Gastroesophageal sphincter (tissue), 4 donors: Measurements from ENCODE around the gene RFNG. TPM values are rescaled to one million over a fixed set of nuclear protein-coding genes. Genes with fewer than 3 reads are reported as not detected.
A peak's percentile ranks its signal among the peaks of the same experiment; 100 is the strongest.

Source experiments
- ATAC-seq: fragments of 150-250 bp; one replicate; pipeline ENCODE4 v1.9.1; 2016; ENCODE audit warnings: mild to moderate bottlenecking, moderate library complexity
- H3K27ac ChIP-seq, 4 donors: fragments of 200-600 bp; sonication (generic) in 3 of 4; 1 replicate in 3 of 4; 2 replicates in 1 of 4; pipeline ENCODE4 v1.5.1; 2016 to 2019
- H3K27me3 ChIP-seq: fragments of 200-600 bp; sonication (generic); one replicate; pipeline ENCODE4 v1.5.1; 2019
- H3K36me3 ChIP-seq, 2 donors: fragments of 200-600 bp; sonication (generic); one replicate each; pipeline ENCODE4 v1.5.1; 2019; ENCODE audit warnings: control low read depth in 1 of 2
- H3K4me1 ChIP-seq, 3 donors: fragments of 200-600 bp; sonication (generic); 1 replicate in 2 of 3; 2 replicates in 1 of 3; pipeline ENCODE4 v1.5.1; 2016 to 2019; ENCODE audit warnings: control low read depth in 2 of 3
- H3K4me3 ChIP-seq, 2 donors: fragments of 200-600 bp; sonication (generic); one replicate each; pipeline ENCODE4 v1.5.1; 2019; ENCODE audit warnings: mild to moderate bottlenecking in 1 of 2, moderate library complexity in 1 of 2
- H3K9me3 ChIP-seq, 3 donors: fragments of 200-600 bp; sonication (generic); one replicate each; pipeline ENCODE4 v1.5.1; 2017 to 2019; ENCODE audit warnings: control low read depth in 2 of 3
- CTCF ChIP-seq, 4 experiments: fragments of 200-600 bp in 2 of 4; fragments of 450-650 bp in 2 of 4; sonication (generic) in 1 of 4; IDR thresholded peaks; one replicate each; pipeline ENCODE4 v1.5.1; 2017 to 2019; ENCODE audit warnings: antibody characterized with exemption in 4 of 4, mild to moderate bottlenecking in 2 of 4, moderate library complexity in 2 of 4
- EP300 ChIP-seq: sonication (generic); formaldehyde crosslinking; IDR thresholded peaks from one replicate; pipeline ENCODE4 v1.6.1; 2017; ENCODE audit warnings: antibody characterized with exemption, mild to moderate bottlenecking
- POLR2A ChIP-seq, 2 donors: fragments of 450-650 bp; IDR thresholded peaks; one replicate each; pipeline ENCODE4 v1.6.1; 2017; ENCODE audit warnings: antibody characterized with exemption in 2 of 2, mild to moderate bottlenecking in 2 of 2, moderate library complexity in 1 of 2
- POLR2AphosphoS5 ChIP-seq: sonication (generic); formaldehyde crosslinking; IDR thresholded peaks from one replicate; pipeline ENCODE4 v1.6.1; 2017; ENCODE audit warnings: antibody characterized with exemption
- WGBS, 2 donors: methylation state at CpG; one replicate each; pipeline ENCODE4 v1.1.5; 2018; ENCODE audit warnings: low coverage in 1 of 2; 5-methylcytosine and 5-hydroxymethylcytosine counted together
- total RNA-seq, 4 donors: library from RNA; depleted of rRNA; stranded (reverse); fragments of >200 nt; gene quantifications; one replicate each; pipeline ENCODE4 v1.1.0, GENCODE V29; 2016

The RFNG gene
- total RNA-seq, 4 donors from 2014 or later: 28.8 to 48.2 (median 34.3) TPM

GRCh38 chr17:82098169-82098938 lies 46.7 kb upstream of the RFNG start, which contains the start of gene FASN:
Gene FASN, minus strand, starts transcription at chr17:82098236. Its CDS starts 1,791 bp downstream, at chr17:82096445.
- Histone ChIP-seq H3K4me1 (peaks cover 0 to 67% (median 23%) of the 10 kb centered on the region in 3 donors), H3K36me3 (peaks cover 0 to 29% of the 10 kb centered on the region in 2 donors), H3K27me3 (no peaks in the 10 kb centered on the region), H3K27ac (peak within 1 kb of the TSS; percentile 80 to 98 (median 95)), H3K4me3 (peak within 1 kb of the TSS; percentile 53 to 95), H3K9me3 (no peaks in the 10 kb centered on the region)
- no peak for TF ChIP-seq EP300
- peak in 3 of 4 experiments; percentile 33 to 66 (median 65) for TF ChIP-seq CTCF (IDR thresholded peaks at IDR 0.05)
- peak; percentile 67 for TF ChIP-seq POLR2AphosphoS5
- TF ChIP-seq POLR2A (IDR thresholded peaks at IDR 0.05): peak; percentile 95 to 98
- no CpG with 5 or more reads among the region's 124 CpGs for WGBS, 2 donors
- peak; percentile 92 for ATAC-seq

GRCh38 chr17:82097919-82098168 lies 46.2 kb upstream of the RFNG start:
- no peak for ATAC-seq
- WGBS, 2 donors: no CpG with 5 or more reads among the region's 36 CpGs

GRCh38 chr17:82097184-82097918 lies 45.7 kb upstream of the RFNG start:
- Histone ChIP-seq H3K36me3 (peaks cover 0 to 39% of the 10 kb centered on the region in 2 donors), H3K9me3 (no peaks in the 10 kb centered on the region), H3K4me3 (peak overlapping the region; percentile 53 to 95), H3K4me1 (peaks cover 0 to 59% (median 21%) of the 10 kb centered on the region in 3 donors), H3K27ac (peak overlapping the region; percentile 80 to 98 (median 95)), H3K27me3 (no peaks in the 10 kb centered on the region)
- no peak for ATAC-seq
- no peak for TF ChIP-seq POLR2AphosphoS5
- peak in 1 of 4 experiments; percentile 13 for TF ChIP-seq CTCF (IDR thresholded peaks at IDR 0.05)
- TF ChIP-seq POLR2A (IDR thresholded peaks at IDR 0.05): peak in 1 of 2 donors; percentile 26
- WGBS, 2 donors: no CpG with 5 or more reads among the region's 77 CpGs

More at GRCh38 chr17:82097919-82098168, 46.2 kb upstream of the RFNG start:
- TF ChIP-seq EP300 (no peak), POLR2AphosphoS5 (no peak), POLR2A (IDR thresholded peaks at IDR 0.05) (no peak), CTCF (IDR thresholded peaks at IDR 0.05) (no peak)
- H3K27me3 ChIP-seq: no peaks in the 10 kb centered on the region
- peaks cover 0 to 34% of the 10 kb centered on the region in 2 donors for H3K36me3 ChIP-seq
- H3K4me3 ChIP-seq: peak overlapping the region; percentile 53 to 95
- H3K4me1 ChIP-seq: peaks cover 0 to 62% (median 21%) of the 10 kb centered on the region in 3 donors
- no peaks in the 10 kb centered on the region for H3K9me3 ChIP-seq
- H3K27ac ChIP-seq: peak overlapping the region; percentile 80 to 98 (median 95)

GRCh38 chr17:82096709-82097183 lies 45.1 kb upstream of the RFNG start:
- WGBS, 2 donors: no CpG with 5 or more reads among the region's 8 CpGs
- ATAC-seq: no peak
- H3K27ac ChIP-seq: peak overlapping the region in 3 of 4 donors; percentile 93 to 98 (median 97)
- H3K4me3 ChIP-seq: peak overlapping the region; percentile 53 to 95
- peaks cover 0 to 53% (median 21%) of the 10 kb centered on the region in 3 donors for H3K4me1 ChIP-seq
- H3K27me3 ChIP-seq: no peaks in the 10 kb centered on the region
- TF ChIP-seq POLR2AphosphoS5: no peak
- peaks cover 0 to 45% of the 10 kb centered on the region in 2 donors for H3K36me3 ChIP-seq
- H3K9me3 ChIP-seq: no peaks in the 10 kb centered on the region
